ENCODE data around the gene TMPRSS2.

Gene TMPRSS2

DNA sequence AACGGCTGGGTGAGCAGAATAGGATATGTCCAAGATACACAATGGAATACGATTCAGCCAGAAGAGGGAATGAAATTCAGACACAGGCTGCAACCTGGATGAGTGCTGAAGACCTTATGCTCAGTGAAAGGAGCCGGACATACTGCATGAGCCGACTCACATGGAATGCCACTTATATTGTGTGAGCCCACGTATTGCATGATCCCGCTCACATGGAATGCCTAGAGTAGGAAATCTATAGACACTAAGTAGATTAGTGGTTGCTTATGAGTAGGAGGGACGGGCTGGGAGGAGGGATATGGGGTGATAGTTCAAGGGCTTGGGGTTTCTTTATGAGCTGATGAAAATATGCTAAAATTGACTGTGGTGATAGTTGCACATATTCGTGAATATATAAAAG lies 26.8 kb downstream of the TMPRSS2 start:
- Mint-ChIP-seq H3K36me3 (no peaks in the 10 kb centered on the region), H3K27ac (no peak overlapping the region), H3K4me3 (no peak overlapping the region), H3K4me1 (peaks cover 3 to 15% of the 10 kb centered on the region in 2 donors), H3K9me3 (no peaks in the 10 kb centered on the region), H3K27me3 (peaks cover 18 to 26% of the 10 kb centered on the region in 2 donors)
- no peak for DNase-seq
- ATAC-seq (replicated peaks): no peak

DNA sequence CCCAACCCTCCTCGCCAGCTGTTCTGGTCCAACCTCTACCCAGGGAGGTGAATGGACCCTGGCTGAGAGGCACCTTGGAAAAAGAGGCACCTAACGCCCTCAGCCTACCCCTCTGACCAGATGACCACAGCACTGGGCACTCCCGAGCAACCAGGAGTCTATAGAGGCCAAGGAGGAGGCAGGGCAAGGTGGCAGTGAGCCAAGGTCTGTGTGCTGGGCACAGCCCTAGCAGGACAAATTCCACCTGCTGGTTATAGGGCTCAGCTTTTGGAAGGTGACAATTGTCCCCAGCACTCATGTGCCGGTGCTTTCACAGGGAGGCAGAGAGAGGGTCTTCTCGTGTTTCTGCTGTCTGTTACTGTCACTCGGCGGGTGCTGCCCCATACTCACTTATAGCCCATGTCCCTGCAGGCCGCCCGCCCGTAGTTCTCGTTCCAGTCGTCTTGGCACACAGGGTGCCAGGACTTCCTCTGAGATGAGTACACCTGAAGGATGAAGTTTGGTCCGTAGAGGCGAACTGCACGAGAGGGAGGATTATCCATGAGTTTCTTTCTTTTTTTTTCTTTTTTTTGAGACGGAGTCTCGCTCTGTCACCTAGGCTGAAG lies 27.8 kb downstream of the TMPRSS2 start:
- DNase-seq: no peak
- no peak overlapping the region for H3K27ac Mint-ChIP-seq
- H3K4me1 Mint-ChIP-seq: peaks cover 3 to 15% of the 10 kb centered on the region in 2 donors
- no peaks in the 10 kb centered on the region for H3K36me3 Mint-ChIP-seq
- H3K27me3 Mint-ChIP-seq: peaks cover 18 to 26% of the 10 kb centered on the region in 2 donors
- H3K9me3 Mint-ChIP-seq: no peaks in the 10 kb centered on the region
- H3K4me3 Mint-ChIP-seq: no peak overlapping the region
- ATAC-seq (replicated peaks): no peak

DNA sequence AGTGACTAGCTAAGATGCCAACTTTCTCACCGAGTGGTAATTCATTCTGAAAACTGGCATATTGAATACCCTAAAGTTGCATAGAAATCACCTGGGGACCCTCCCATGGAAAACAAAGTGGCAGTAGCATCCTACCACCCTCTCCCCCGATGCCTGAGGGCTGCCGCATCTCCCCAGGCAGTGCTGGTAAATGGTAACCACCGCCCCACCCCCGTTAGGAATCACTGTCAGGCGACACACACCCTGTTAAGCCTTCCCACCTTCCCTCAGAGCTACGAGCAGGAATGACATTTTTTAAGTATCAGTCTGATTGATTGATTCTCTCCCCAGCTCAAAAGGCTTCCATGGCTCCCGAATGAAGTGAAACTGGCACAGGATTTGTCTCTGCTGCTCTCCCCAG lies 28.3 kb downstream of the TMPRSS2 start:
- Mint-ChIP-seq H3K4me1 (peaks cover 3 to 15% of the 10 kb centered on the region in 2 donors), H3K27me3 (peaks cover 18 to 26% of the 10 kb centered on the region in 2 donors), H3K36me3 (no peaks in the 10 kb centered on the region), H3K9me3 (no peaks in the 10 kb centered on the region), H3K27ac (no peak overlapping the region), H3K4me3 (no peak overlapping the region)
- no peak for DNase-seq
- no peak for ATAC-seq (replicated peaks)

DNA sequence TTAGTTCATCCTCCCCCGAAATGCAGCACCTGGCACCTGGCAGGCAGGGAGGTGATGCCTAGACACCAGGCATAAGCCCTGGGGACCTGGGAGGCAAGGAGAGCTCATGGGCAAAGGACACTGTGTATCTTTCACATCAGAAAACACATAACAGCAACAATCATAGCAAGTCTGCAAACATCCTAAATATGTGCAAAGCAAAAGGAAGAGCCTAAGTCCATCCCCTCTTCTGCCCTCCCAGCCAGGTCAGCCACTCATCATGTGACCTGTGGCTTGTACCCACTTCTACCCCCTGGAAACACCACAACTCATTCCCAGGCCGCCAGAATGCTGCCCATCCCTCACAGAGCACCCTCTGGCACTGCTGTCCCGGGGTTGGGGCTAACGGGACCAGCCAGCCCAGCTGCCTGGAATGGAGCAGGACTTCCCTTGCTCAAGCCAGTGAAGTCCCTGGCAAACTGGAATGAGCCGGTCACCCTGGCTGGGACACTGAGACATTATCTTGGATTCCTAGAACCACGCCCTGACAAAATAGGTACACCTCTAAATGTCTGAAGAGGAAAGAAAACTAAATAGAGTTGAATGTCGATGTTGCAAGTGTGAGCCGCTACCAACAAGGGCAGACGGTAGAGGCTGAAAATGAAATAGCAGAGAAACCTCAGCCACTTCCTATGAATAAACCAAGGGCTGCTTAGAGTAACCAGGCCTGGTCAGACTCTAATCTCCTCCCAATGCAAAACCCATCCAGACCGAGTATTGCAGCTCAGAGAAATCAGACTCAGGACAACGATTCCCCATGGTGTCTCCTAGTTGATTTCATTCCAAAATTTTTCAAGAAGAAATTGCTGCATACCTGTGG lies 29.4 kb downstream of the TMPRSS2 start:
- H3K9me3 Mint-ChIP-seq: no peaks in the 10 kb centered on the region
- ATAC-seq (replicated peaks): no peak
- no peak overlapping the region for H3K4me3 Mint-ChIP-seq
- no peaks in the 10 kb centered on the region for H3K36me3 Mint-ChIP-seq
- peaks cover 3 to 15% of the 10 kb centered on the region in 2 donors for H3K4me1 Mint-ChIP-seq
- peaks cover 18 to 26% of the 10 kb centered on the region in 2 donors for H3K27me3 Mint-ChIP-seq
- no peak overlapping the region for H3K27ac Mint-ChIP-seq
- no peak for DNase-seq

DNA sequence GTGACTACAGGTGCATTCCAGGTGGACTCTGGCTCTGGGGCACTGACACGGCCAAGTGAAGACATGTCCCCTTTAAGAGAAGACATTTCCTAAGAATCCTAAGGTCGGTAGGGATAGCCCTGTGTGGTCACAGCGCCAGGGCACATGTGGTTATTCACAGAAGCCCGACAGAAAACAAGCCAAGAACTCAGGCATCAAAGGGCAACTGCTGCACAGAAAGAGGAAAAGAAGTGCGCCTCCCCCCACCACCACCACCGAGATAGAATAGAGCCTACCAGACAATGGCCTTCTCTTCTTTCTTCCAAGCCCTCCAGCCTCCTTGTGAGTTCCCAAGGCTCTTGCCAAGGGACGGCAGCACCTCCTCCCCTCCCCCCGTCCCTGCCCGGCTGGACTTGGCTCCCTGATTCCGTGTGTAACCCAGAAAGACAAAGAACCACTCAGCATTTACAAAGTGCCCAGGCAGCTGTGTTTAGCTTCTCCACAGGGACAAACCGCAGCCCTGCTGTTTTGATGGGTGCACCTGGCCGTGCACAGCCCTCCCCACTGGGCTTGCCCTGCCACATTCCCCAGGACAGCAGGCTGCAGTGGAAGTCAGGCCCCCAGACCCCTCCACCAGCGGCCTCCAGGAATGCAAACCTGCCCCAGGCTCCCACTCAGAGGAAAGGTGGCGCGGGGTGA lies 30.2 kb downstream of the TMPRSS2 start:
- H3K27me3 Mint-ChIP-seq: peaks cover 18 to 26% of the 10 kb centered on the region in 2 donors
- H3K4me3 Mint-ChIP-seq: no peak overlapping the region
- no peak for DNase-seq
- H3K9me3 Mint-ChIP-seq: no peaks in the 10 kb centered on the region
- no peaks in the 10 kb centered on the region for H3K36me3 Mint-ChIP-seq
- peaks cover 3 to 15% of the 10 kb centered on the region in 2 donors for H3K4me1 Mint-ChIP-seq
- ATAC-seq (replicated peaks): peak in 1 of 2 donors; percentile 21
- H3K27ac Mint-ChIP-seq: no peak overlapping the region

DNA sequence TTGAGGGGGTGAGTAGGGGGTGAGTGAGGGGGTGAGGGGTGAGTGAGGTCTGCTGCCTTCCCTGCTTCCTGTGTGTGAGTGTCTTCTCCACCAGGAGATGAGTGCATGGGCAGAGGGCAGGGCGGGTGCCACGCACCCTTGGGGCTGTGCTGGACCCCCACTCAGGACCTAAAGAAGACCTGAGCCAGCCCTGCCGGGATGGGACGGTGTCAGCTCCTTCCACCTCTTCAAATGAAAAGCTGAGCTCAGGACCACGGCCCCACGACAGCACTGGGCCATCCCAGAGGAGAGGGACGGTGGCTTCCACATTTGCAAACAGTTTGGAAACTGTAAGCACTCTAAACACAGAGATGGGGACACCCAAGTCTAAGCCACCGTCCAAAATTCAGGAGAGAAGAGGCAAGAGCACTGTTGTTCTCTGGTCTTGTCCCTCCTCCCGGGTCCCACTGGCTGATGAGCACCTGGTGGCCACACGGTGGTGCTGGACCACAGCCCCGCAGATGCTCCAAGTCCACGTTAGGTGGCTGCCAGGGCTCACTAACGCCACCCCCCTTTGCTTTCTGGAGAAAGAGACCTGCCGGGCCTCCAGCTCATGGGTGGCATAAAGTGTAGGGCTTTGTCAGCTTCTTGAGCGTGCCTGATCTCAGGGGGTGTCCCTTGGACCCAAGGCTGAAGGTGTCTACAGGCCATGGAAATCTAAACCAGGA lies 32.1 kb downstream of the TMPRSS2 start:
- no peak for ATAC-seq (replicated peaks)
- Mint-ChIP-seq H3K27me3 (peaks cover 25 to 37% of the 10 kb centered on the region in 2 donors), H3K36me3 (no peaks in the 10 kb centered on the region)

DNA sequence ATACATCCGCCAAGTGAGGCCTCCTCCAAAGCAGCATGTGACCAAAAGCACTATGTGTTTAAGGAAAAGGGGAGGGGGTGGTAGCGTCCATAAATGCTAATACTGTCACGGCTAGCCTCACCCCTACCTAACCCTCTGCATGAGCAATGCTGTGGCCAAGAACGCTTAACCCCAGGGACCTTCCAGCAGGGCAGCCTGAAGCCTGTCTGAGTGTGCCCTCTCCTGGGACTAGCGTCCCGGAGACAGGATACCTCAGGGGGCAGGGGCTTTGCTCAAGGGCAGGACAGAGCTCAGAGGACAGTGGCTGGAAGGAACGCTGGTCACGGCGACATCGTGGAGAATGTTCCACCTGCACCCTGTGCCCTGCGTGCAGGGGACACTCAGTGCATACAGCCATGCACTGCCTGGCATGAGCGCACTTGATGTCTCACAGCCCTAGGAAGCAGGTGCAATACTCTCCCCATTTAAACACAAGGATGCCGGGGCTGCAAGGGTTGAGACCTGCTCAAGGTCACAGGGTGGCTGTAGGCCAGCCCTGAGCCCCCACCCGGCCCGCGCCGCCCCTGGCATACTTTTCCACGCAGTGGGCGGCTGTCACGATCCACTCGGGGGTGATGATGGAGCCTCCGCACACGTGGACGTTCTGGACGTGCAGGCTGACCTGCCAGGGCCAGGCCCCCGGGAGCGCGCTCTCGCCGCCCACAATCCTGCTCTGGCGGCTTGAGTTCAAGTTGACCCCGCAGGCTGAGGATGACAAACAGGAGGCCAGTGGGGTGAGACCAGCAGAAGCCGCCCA lies 35.0 kb downstream of the TMPRSS2 start:
- peaks cover 42 to 45% of the 10 kb centered on the region in 2 donors for H3K27me3 Mint-ChIP-seq
- peaks cover 0 to 10% of the 10 kb centered on the region in 2 donors for H3K4me1 Mint-ChIP-seq
- no peak overlapping the region for H3K27ac Mint-ChIP-seq
- ATAC-seq (replicated peaks) (no peak), DNase-seq (no peak)
- H3K4me3 Mint-ChIP-seq: no peak overlapping the region
- H3K9me3 Mint-ChIP-seq: no peaks in the 10 kb centered on the region
- no peaks in the 10 kb centered on the region for H3K36me3 Mint-ChIP-seq

More for the DNA sequence above, 32.1 kb downstream of the TMPRSS2 start:
- no peak for DNase-seq
- no peak overlapping the region for H3K27ac Mint-ChIP-seq
- no peak overlapping the region for H3K4me3 Mint-ChIP-seq
- no peaks in the 10 kb centered on the region for H3K9me3 Mint-ChIP-seq
- H3K4me1 Mint-ChIP-seq: peaks cover 3 to 15% of the 10 kb centered on the region in 2 donors

DNA sequence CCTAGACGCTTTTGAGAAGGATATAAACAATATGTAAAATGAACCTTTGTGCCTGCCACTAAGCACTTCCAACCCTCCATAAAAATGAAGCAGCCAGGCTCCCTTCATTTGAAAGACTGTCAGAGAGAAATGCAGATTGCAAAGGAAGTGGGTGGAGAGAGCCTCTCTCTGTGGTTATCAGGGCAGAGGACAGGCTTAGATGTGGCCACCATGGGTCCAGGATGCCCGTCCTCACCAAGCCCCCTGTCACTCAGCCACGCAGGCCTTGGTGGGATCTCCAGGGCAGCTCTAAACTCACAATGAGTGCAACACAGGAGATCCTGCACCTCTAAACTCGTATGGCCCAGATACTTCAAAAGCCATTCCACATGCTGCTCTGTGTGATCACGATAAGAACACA lies 37.9 kb downstream of the TMPRSS2 start:
- Mint-ChIP-seq H3K36me3 (peaks cover 0 to 2% of the 10 kb centered on the region in 2 donors), H3K4me1 (peaks cover 3 to 7% of the 10 kb centered on the region in 2 donors), H3K4me3 (no peak overlapping the region), H3K9me3 (no peaks in the 10 kb centered on the region), H3K27me3 (peaks cover 42 to 48% of the 10 kb centered on the region in 2 donors), H3K27ac (no peak overlapping the region)
- no peak for ATAC-seq (replicated peaks)
- DNase-seq: no peak

DNA sequence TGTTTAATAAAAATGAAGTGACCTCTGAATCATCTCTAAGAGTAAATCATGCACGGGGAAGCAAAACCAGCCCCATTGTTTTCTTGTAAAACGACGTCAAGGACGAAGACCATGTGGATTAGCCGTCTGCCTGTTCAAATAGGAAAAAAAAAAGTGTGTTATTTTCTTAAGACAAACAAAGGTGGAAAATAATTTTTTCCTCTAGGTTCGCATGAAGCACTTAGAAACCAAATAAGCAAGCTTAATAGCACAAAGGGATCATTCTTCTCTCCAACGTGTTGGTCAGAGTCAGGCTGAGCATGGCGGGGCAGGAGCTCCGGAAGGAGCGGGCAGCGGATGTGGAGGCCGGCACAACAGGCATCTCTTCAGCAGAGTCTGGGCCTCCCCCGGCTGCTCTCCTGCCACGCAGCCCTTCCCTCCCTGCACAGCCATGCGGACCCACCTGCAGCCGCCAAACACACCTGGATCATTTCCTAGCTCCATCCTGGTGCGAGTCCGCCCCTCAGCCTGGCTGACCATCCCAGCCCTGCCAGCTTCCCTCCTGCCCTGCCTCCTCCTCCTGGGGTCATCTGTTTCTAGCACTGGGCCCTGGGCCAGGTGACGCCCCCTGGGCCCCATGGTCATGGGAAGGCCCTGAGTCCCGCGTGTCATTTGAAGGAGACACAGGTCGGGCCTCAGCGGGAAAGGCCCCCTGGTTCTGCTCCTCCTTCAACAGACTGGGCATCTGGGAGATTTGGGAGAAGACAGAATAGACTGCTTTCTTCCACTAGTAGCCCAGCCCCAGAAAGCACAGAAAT lies 41.7 kb downstream of the TMPRSS2 start:
- peaks cover 13 to 24% of the 10 kb centered on the region in 2 donors for H3K4me1 Mint-ChIP-seq
- ATAC-seq (replicated peaks): no peak
- peaks cover 6 to 19% of the 10 kb centered on the region in 2 donors for H3K36me3 Mint-ChIP-seq
- H3K4me3 Mint-ChIP-seq: no peak overlapping the region
- H3K27me3 Mint-ChIP-seq: peaks cover 32 to 42% of the 10 kb centered on the region in 2 donors
- no peak overlapping the region for H3K27ac Mint-ChIP-seq
- DNase-seq: no peak
- H3K9me3 Mint-ChIP-seq: peaks cover 4 to 5% of the 10 kb centered on the region in 2 donors

DNA sequence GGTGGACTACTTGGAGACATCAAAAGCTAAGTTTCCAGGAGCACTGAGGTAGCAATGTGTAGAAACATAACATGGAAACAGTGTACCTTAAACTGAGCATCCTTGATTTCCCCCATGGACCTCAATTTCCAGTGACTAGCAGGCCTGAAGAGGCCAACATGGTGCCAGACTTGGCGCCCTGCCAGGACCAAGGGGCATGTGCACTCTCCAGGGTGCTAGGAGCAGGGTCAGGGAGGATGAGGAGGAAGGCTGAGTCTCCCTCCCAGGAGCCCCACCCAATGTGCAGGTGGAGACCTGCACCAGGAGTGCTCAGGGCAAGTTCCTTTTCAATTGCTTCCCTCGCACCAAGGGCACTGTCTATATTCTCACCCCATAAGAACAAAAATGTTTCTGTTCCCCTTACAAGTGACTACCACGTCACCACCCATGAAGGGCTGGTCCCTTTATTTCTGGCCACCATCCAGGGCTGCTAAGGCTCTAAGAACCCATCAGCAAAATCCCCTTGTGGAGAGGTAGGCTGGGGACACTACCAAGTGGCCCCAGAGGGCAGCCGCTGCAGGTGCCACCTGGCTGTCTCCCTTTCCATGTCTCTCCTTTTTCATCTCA lies 42.7 kb downstream of the TMPRSS2 start:
- Mint-ChIP-seq H3K9me3 (peaks cover 4 to 5% of the 10 kb centered on the region in 2 donors), H3K4me1 (peaks cover 18 to 24% of the 10 kb centered on the region in 2 donors), H3K4me3 (no peak overlapping the region), H3K27ac (no peak overlapping the region), H3K27me3 (peaks cover 28 to 33% of the 10 kb centered on the region in 2 donors), H3K36me3 (peaks cover 6 to 19% of the 10 kb centered on the region in 2 donors)
- DNase-seq: peak; percentile 17
- ATAC-seq (replicated peaks): peak; percentile 86 to 89

DNA sequence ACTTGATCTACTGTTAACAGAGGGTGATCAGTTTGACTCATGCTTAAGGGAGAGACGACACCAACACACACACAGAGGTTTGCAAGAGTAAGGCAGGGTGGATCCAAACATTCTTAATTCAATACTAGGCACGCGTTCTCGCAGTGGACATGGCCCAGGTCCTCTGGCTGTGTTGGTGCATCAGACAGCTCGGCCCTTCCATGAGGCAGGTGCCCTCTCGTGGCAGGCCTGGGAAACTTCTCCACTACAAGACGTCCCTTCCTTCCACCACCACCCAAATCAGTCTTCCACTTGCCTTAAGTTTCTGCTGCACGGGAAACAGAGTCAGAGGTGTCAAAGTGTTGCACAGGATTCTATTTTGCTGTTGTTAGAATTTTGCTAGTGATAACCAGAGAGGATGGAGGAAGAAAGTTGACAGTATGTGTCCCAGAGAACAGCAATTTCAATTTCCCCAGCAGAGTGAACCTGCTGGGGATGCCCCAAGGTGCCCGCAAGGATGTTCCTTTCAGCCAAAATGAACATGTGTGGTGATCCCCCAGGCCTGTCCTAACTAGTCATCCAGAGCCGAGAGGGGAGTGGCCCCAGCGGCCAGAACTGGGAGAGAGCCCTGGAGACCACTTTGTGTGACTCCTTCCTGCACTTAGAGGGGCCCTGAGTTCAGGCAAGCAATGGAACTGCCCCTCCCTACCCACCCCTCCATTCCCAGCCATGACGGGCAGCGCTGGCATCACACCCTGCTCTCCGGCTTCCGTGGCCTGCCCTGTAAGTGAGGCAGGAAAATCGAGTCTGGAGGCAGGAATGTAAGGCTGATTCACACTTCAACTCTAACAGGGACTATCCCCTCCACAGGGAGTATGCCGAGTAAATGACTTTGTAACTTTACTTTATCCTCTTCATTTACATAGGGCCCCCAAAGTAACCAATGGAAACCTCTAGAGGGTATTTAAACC lies 47.1 kb downstream of the TMPRSS2 start:
- Mint-ChIP-seq H3K36me3 (peaks cover 20 to 43% of the 10 kb centered on the region in 2 donors), H3K27ac (peak overlapping the region; percentile 47), H3K4me3 (no peak overlapping the region), H3K4me1 (peaks cover 25 to 30% of the 10 kb centered on the region in 2 donors), H3K27me3 (no peaks in the 10 kb centered on the region), H3K9me3 (peaks cover 4 to 5% of the 10 kb centered on the region in 2 donors)
- DNase-seq (peak; percentile 36), ATAC-seq (replicated peaks) (peak; percentile 80)

Data from stimulated activated naive B cell treated with anti-CD40 and anti-IgM and Interleukin-4, amounts not matched to agents 10 μg/mL and 1 μg/mL and 100 μg/mL, for 72 hours (primary cell).